ENCODE data around the gene HBM. TPM values are rescaled to one million over a fixed set of nuclear protein-coding genes. Genes with fewer than 3 reads are reported as not detected.
"Not testable (repeated sequence)": the region's sequence is repeated elsewhere in the genome, so short reads cannot be mapped to it uniquely, and the experiment has no call there.

The HBM gene
- polyA plus RNA-seq, 1 donor: 1.8 TPM

- no peak for DNase-seq
Observed at GRCh38 chr16:143456-143855, 22.3 kb upstream of the HBM start.

- DNase-seq: no peak
Observed at GRCh38 chr16:144797-145252, 21.0 kb upstream of the HBM start.

GRCh38 chr16:146646-147045, 19.1 kb upstream of the HBM start:
- no peak for DNase-seq

DNA sequence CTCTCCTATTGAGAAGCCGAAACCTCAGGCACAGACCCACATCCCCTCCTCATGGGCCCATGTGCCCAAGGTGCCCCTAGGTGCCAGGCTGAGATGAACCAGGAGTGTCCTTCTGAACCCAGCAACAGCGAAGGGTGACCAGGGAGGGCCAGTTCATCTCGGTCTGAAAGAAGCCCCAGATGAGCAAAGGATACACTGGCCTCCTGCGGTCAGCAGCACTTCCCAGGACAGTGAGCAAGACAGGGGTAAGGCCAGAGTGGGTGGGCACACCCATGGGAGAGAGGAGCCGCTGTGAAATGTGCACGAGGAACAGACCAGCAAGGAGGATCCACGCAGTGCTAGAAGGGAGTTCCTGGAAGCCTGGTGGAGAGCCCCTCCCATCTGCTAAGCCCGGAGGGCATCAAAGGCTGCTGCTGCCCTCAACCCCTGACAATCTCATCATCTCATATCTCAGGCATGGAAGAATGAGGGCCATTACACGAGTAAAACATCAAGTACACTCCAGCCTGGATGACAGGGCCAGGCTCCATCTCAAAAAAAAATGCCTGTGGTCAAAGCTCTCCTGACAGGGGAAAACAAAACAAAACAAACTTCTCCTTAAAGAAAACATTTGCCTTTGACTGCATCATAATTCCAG, 16.6 kb upstream of the HBM start:
- no peak for DNase-seq

DNA sequence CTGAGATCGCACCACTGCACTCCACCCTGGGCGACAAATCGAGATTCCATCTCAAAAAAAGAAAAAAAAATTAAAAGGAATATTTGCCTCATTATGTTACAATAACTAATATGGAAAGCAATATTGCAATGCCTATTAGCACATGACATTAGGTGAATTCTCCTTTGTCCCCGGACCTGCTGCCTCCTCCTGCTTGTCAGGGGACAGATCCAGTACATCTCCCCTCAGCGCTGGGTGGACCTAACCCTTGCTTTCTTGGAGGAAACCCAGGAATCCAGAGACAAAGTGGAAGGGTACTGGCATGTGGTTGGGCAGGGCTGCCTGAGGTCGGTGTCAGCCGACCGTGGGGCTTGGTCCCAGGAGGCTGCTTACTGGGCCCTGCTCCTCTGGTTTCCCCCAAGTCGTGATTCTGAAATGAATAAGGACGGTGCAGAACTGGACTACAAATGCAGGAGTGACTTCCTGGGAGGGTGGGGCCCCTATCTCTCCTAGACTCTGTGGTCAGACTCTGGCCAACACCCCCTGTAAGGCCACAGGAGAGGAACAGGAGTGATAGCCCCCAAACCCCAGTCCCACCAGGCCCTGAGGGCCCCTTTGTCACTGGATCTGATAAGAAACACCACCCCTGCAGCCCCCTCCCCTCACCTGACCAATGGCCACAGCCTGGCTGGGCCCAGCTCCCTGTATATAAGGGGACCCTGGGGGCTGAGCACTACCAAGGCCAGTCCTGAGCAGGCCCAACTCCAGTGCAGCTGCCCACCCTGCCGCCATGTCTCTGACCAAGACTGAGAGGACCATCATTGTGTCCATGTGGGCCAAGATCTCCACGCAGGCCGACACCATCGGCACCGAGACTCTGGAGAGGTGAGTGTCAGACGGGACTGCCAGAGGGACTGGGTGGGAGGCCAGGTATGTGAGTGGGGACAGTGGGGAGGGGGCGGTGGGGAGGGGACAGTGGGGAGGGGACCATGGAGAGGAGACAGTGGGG, 13.3 kb upstream of the HBM start, which contains the start of gene HBZ:
Gene HBZ, plus strand, starts transcription at position 504 of the 988 bp plus-strand sequence. Its CDS starts 266 bp downstream, at position 770.
- DNase-seq: no peak

DNA sequence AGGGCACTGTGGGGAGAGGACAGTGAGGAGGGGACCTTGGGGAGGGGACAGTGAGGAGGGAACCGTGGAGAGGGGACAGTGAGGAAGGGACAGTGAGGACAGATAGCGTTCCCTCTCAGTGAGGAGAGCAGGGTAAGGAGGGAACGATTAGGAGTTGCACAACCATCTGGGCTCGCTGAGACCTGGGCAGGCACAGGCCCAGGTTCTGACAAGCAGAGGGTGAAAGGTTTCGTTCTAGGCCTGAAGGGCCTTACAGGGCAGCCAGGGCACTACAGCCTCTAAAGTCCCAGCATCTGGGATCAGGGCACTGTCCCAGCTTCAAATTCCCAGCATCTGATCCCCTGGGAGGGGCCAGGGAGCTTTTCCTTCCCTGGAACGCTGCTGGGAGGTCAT, 12.7 kb upstream of the HBM start:
- not testable (repeated sequence) for DNase-seq

GRCh38 chr16:153550-154216, 12.1 kb upstream of the HBM start:
- not testable (repeated sequence) for DNase-seq

DNA sequence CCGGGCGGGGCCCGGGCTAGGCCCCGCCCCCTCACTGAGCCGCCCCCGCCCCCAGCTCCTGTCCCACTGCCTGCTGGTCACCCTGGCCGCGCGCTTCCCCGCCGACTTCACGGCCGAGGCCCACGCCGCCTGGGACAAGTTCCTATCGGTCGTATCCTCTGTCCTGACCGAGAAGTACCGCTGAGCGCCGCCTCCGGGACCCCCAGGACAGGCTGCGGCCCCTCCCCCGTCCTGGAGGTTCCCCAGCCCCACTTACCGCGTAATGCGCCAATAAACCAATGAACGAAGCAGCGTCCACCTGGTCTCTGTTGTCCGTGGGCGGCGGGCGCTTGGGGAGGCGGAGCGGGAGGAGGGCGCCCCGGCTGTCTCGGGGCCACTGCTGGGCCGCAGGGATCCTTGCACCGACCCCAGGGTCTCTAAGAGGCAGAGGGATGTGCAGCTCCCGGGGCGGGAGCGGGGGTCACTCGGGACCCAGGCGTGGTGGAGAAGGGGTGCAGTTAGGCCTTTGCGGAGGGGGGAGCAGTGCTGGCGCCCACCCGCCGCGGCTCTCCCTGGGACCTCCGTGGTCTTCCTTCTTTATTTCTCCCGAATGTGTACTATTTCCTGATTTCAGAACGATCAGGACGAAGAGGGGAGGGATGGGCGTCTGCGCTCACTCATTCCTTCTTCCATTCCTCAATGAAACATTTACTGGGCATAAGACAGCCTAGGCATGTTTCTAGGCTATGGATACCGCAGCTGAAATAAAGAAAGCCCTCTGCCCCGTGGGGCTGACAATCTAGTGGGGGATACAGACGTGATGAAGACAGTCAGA, 11.4 kb upstream of the HBM start:
- DNase-seq: no peak

- DNase-seq: no peak
Observed at GRCh38 chr16:155031-155398, 10.8 kb upstream of the HBM start.

DNA sequence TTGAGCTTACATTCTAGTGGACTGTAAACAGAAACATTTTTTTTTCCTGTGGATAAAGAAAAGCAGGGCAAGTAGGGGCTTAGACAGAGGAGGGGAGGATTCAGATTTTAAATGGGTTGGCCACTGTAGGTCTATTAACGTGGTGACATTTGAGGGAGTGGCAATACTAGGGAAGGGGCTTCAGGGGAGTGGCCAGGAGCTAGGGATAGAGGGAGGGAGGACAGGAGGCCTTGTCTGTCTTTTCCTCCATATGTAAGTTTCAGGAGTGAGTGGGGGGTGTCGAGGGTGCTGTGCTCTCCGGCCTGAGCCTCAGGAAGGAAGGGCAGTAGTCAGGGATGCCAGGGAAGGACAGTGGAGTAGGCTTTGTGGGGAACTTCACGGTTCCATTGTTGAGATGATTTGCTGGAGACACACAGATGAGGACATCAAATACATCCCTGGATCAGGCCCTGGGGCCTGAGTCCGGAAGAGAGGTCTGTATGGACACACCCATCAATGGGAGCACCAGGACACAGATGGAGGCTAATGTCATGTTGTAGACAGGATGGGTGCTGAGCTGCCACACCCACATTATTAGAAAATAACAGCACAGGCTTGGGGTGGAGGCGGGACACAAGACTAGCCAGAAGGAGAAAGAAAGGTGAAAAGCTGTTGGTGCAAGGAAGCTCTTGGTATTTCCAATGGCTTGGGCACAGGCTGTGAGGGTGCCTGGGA, 6.5 kb upstream of the HBM start:
- no peak for DNase-seq

DNA sequence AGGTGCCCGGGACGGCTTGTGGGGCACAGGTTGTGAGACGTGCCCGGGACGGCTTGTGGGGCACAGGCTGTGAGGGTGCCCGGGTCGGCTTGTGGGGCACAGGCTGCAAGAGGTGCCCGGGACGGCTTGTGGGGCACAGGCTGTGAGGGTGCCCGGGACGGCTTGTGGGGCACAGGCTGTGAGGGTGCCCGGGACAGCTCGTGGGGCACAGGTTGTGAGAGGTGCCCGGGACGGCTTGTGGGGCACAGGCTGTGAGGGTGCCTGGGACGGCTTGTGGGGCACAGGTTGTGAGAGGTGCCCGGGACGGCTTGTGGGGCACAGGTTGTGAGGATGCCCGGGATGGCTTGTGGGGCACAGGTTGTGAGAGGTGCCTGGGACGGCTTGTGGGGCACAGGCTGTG, 5.5 kb upstream of the HBM start:
- DNase-seq: not testable (repeated sequence)

DNA sequence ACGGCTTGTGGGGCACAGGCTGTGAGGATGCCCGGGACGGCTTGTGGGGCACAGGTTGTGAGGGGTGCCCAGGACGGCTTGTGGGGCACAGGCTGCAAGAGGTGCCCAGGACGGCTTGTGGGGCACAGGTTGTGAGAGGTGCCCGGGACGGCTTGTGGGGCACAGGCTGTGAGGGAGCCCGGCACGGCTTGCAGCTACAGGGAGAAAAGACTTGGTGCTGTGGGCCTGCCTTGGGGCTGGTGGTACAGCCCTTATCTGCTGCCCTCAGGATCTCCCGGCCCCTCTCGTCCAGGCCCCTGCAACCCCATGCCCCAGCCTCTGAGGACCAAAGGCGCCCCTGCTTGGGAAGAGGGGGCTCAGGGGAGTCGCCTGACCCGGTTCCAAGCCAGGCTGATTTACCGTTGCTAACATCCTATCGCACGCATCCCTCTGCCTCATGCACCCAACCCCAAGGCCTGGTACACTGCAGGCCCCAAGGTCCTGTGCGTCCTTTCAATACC, 5.0 kb upstream of the HBM start:
- no peak for DNase-seq

DNA sequence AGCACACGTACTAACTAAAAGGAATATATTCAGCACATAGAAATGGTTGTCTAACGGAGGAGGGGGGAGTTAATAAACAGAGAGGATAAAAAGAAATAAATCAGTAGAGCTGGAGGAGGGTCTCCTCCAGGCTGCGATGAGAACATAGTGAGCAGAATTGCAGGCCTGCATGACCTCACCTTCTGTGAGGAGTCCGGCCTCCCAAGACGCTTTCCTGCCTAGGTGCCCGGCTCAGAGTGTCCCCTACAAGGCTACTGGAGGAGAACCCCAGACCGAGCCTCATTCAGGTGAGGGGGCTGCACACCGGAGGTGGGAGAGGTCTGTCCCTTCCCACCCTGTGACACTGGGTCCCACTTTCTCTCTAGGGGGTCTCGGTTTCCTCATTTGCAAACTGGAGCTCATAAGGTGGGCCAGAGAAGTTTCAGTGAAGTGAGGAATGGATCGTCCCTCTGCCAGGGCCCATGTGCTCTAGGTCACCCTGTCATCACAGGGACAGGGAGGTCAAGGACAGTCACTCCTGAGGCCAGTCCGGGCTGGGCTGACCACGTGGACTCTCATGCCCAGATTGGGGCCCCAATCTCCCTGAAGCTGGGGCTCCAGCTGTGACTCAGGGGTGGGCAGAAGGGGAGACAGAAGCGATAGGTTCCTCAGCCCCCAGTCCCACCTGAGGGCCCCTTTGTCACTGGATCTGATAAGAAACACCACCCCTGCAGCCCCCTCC, 3.3 kb upstream of the HBM start:
- DNase-seq: no peak

DNA sequence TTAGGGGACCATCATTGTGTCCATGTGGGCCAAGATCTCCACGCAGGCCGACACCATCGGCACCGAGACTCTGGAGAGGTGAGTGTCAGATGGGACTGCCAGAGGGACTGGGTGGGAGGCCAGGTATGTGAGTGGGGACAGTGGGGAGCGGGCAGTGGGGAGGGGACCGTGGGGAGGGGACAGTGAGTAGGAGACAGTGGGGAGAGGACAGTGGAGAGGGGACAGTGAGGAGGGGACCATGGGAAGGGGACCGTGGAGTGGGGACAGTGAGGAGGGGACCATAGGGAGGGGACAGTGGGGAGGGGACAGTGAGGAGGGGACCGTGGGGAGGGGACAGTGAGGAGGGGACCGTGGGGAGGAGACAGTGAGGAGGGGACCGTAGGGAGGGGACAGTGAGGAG, 2.6 kb upstream of the HBM start:
- DNase-seq: not testable (repeated sequence)

DNA sequence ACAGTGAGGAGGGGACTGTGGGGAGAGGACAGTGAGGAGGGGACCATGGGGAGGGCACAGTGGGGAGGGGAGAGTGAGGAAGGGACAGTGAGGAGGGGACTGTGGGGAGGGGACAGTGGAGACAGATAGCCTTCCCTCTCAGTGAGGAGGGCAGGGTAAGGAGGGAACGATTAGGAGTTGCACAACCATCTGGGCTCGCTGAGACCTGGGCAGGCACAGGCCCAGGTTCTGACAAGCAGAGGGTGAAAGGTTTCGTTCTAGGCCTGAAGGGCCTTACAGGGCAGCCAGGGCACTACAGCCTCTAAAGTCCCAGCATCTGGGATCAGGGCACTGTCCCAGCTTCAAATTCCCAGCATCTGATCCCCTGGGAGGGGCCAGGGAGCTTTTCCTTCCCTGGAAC, 2.1 kb upstream of the HBM start:
- DNase-seq: not testable (repeated sequence)

DNA sequence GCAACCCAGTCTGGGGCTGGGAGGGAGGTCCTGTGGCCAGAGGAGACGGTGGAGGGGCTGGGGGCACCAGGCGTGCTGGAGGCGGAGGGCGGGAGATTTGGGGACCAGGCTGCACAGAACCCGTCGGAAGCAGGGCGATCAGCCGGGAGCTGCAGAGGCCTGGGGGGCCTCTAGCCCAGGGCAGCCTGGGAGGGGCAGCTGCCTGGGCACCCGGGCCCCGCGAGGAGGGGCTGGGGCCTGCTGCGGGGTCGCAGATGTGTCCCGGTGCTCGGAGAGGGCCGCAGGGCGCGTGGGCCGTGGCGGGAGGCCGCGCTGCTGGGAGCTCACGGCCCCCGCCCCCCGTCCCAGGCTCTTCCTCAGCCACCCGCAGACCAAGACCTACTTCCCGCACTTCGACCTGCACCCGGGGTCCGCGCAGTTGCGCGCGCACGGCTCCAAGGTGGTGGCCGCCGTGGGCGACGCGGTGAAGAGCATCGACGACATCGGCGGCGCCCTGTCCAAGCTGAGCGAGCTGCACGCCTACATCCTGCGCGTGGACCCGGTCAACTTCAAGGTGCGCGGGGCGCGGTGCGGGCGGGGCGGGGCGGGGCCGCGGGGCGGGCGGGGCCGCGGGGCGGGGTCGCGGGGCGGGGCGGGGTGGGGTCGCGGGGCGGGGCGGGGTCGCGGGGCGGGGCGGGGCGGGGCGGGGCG, 1.5 kb upstream of the HBM start:
- DNase-seq: not testable (repeated sequence)

DNA sequence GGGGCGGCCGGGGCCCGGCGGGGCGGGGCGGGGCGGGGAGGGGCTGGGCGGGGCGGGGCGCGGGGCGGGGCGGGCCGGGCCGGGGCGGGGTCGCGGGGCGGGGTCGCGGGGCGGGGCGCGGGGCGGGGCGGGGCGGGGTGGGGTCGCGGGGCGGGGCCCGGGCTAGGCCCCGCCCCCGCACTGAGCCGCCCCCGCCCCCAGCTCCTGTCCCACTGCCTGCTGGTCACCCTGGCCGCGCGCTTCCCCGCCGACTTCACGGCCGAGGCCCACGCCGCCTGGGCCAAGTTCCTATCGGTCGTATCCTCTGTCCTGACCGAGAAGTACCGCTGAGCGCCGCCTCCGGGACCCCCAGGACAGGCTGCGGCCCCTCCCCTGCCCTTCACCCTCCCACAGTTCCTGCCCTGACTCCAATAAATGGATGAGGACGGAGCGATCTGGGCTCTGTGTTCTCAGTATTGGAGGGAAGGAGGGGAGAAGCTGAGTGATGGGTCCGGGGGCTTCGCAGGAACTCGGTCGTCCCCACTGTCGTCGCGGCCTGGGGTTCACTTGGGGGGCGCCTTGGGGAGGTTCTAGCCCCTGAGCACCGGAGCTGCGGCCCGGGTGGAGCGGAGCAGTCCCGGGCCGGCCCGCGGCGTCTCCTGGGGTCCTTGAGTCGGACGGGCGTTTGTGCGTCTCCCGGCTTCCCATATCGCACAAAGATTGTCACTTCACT, 795 bp upstream of the HBM start:
- DNase-seq: no peak

DNA sequence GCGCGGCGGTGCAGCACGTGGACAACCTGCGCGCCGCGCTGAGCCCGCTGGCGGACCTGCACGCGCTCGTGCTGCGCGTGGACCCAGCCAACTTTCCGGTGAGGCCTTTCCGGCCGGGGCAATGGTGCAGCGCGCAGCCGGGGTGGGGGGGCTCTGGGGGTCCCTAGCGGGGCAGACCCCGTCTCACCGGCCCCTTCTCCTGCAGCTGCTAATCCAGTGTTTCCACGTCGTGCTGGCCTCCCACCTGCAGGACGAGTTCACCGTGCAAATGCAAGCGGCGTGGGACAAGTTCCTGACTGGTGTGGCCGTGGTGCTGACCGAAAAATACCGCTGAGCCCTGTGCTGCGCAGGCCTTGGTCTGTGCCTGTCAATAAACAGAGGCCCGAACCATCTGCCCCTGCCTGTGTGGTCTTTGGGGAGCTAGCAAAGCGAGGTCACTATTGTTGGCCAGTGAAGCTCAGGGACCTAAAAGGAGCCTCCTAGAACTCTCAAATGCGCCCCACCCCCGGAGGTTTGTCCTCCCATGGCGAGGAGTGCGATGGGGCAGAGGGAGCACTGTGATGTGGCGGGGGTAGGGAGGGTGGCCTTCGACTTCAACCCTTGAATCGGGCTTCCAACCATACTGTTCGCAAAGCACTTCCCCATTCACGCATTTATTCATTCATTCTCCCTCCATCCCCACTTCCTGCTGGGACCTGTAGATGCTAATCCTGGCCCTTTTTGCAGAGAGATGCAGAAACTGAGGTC, 770 bp downstream of the HBM start:
- DNase-seq: no peak
